ENCODE measurements around the gene ASCL2. TPM values are rescaled to one million over a fixed set of nuclear protein-coding genes. Genes with fewer than 3 reads are reported as not detected.
A peak's percentile ranks its signal among the peaks of the same experiment; 100 is the strongest.

The ASCL2 gene
- total RNA-seq, 3 donors from 2014 or later (not counting 1 experiment from before 2014, with no cell fraction given), result 10.8 to 16.8 (median 16.0) TPM

DNA sequence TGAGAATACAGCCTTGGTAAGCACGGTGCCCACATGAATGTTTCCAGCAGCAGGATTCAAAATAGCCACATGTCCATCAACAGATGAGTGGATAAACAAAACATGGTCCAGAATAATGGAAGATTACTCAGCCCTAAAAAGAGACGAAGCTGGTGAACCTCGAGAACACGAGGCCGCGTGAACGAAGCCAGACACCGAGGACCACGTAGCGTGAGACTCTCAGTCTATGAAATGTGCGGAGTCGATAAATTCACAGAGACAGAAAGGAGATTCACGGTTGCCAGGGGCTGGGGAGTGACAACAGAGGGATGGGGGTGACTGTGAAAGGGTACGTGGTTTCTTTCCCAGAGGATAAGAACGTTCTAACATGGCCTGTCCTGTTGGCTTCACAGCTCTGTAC, 2.9 kb upstream of the ASCL2 start:
- ATAC-seq, result no peak
- Mint-ChIP-seq H3K4me1 (peaks cover 14 to 30% of the 10 kb centered on the region in 2 donors), H3K9me3 (no peaks in the 10 kb centered on the region), H3K36me3 (no peaks in the 10 kb centered on the region), H3K27ac (peak overlapping the region in 1 of 2 donors; percentile 20), H3K27me3 (ENCODE audit: low read depth in 2 of 2) (peaks cover 0 to 5% of the 10 kb centered on the region in 2 donors), H3K4me3 (no peak overlapping the region)
- DNase-seq, result no peak
- Histone ChIP-seq H3K27ac (ENCODE audit: low read length) (no peak overlapping the region), H3K9me3 (ENCODE audit: control insufficient read depth, insufficient read depth, low read length) (no peaks in the 10 kb centered on the region), H3K4me3 (ENCODE audit: low read length) (no peak overlapping the region), H3K27me3 (ENCODE audit: control insufficient read depth, insufficient read depth, low read length) (peaks cover 2% of the 10 kb centered on the region), H3K4me1 (ENCODE audit: control insufficient read depth, insufficient read depth, low read length) (peaks cover 24% of the 10 kb centered on the region), H3K36me3 (ENCODE audit: control insufficient read depth, insufficient read depth, low read length) (no peaks in the 10 kb centered on the region)
- TF ChIP-seq, protein P1, sequence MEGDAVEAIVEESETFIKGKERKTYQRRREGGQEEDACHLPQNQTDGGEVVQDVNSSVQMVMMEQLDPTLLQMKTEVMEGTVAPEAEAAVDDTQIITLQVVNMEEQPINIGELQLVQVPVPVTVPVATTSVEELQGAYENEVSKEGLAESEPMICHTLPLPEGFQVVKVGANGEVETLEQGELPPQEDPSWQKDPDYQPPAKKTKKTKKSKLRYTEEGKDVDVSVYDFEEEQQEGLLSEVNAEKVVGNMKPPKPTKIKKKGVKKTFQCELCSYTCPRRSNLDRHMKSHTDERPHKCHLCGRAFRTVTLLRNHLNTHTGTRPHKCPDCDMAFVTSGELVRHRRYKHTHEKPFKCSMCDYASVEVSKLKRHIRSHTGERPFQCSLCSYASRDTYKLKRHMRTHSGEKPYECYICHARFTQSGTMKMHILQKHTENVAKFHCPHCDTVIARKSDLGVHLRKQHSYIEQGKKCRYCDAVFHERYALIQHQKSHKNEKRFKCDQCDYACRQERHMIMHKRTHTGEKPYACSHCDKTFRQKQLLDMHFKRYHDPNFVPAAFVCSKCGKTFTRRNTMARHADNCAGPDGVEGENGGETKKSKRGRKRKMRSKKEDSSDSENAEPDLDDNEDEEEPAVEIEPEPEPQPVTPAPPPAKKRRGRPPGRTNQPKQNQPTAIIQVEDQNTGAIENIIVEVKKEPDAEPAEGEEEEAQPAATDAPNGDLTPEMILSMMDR (IDR thresholded peaks at IDR 0.05), result no peak
- intact Hi-C loops (cut with micrococcal nuclease), result no loop called here
- 90% methylated on average over 13 of the region's 15 CpGs for WGBS (ENCODE audit: insufficient coverage)

DNA sequence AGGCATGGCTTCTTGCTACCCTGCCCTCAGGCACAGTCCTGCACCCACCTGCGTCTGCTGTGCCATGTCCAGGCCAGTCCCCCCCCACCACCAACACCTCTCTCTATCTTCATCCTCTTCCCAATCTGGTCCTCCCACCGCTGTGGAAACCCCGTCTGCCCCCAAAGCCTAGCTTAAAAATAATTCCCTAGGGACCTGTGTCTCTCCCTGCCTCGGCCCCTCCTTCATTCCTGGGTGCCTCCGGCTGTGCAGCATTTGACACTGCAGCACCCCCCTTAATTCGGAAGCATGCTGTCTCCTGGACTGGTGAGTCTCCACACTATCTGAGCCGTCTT, 2.5 kb upstream of the ASCL2 start:
- peak overlapping the region in 1 of 2 donors; percentile 20 for H3K27ac Mint-ChIP-seq
- 91% methylated on average over 7 of the region's 7 CpGs for WGBS (ENCODE audit: insufficient coverage)
- no peak for ATAC-seq
- no peak for DNase-seq
- H3K27me3 ChIP-seq (ENCODE audit: control insufficient read depth, insufficient read depth, low read length), result peaks cover 2% of the 10 kb centered on the region
- H3K9me3 ChIP-seq (ENCODE audit: control insufficient read depth, insufficient read depth, low read length), result no peaks in the 10 kb centered on the region
- no peaks in the 10 kb centered on the region for H3K9me3 Mint-ChIP-seq
- no peaks in the 10 kb centered on the region for H3K36me3 Mint-ChIP-seq
- no peak overlapping the region for H3K27ac ChIP-seq (ENCODE audit: low read length)
- intact Hi-C loops (cut with micrococcal nuclease), result no loop called here
- no peaks in the 10 kb centered on the region for H3K36me3 ChIP-seq (ENCODE audit: control insufficient read depth, insufficient read depth, low read length)
- TF ChIP-seq, protein P1 (IDR thresholded peaks at IDR 0.05), result no peak
- H3K4me1 ChIP-seq (ENCODE audit: control insufficient read depth, insufficient read depth, low read length), result peaks cover 28% of the 10 kb centered on the region
- peaks cover 16 to 33% of the 10 kb centered on the region in 2 donors for H3K4me1 Mint-ChIP-seq
- no peak overlapping the region for H3K4me3 ChIP-seq (ENCODE audit: low read length)
- peaks cover 0 to 3% of the 10 kb centered on the region in 2 donors for H3K27me3 Mint-ChIP-seq (ENCODE audit: low read depth in 2 of 2)
- no peak overlapping the region for H3K4me3 Mint-ChIP-seq

DNA sequence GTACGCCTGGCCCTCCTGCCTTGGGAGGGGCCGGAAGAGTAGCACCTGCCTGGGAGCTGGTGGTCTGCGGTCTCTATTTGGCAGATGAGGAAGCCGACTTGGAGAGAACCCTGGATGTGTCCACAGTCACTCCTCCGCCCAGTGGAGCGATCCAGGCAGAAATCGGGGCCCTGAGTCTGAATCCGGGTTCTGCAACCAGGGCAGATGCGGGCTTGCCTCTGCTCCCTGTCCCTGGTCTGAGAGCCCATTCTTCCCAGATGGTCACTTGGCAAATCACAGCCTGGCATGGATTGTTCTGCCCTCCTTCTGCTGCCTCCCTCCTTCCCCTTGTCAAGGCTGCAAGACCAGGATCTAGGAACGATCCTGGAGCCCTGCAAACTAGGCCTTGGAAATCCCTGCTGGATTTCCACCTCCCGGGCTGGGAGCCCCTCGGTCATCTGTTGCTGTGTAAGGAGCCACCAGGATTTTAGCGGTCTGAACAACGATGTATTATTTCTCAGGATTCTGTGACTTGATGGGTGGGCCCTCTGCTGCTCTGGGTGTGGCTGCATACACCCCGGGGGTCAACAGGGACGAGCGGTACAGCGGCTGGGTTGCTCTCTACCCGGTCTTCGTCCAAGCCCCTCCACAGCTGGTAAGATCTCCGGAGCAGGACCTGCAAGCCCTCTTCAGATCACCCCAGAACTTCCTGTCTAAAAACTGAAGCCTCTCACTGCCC, 2.0 kb upstream of the ASCL2 start:
- Mint-ChIP-seq H3K4me1 (peaks cover 13 to 33% of the 10 kb centered on the region in 2 donors), H3K27me3 (ENCODE audit: low read depth in 2 of 2) (no peaks in the 10 kb centered on the region), H3K9me3 (no peaks in the 10 kb centered on the region), H3K27ac (peak overlapping the region in 1 of 2 donors; percentile 20), H3K4me3 (peak overlapping the region; percentile 56), H3K36me3 (no peaks in the 10 kb centered on the region)
- intact Hi-C loops (cut with micrococcal nuclease), result no loop called here
- H3K9me3 ChIP-seq (ENCODE audit: control insufficient read depth, insufficient read depth, low read length), result no peaks in the 10 kb centered on the region
- peaks cover 33% of the 10 kb centered on the region for H3K4me1 ChIP-seq (ENCODE audit: control insufficient read depth, insufficient read depth, low read length)
- no peak overlapping the region for H3K4me3 ChIP-seq (ENCODE audit: low read length)
- peak in 1 of 2 donors; percentile 13 for DNase-seq
- no peak for ATAC-seq
- no peaks in the 10 kb centered on the region for H3K36me3 ChIP-seq (ENCODE audit: control insufficient read depth, insufficient read depth, low read length)
- peaks cover 2% of the 10 kb centered on the region for H3K27me3 ChIP-seq (ENCODE audit: control insufficient read depth, insufficient read depth, low read length)
- H3K27ac ChIP-seq (ENCODE audit: low read length), result no peak overlapping the region
- TF ChIP-seq, protein P1 (IDR thresholded peaks at IDR 0.05), result no peak
- 91% methylated on average over 21 of the region's 21 CpGs for WGBS (ENCODE audit: insufficient coverage)

Data from natural killer cell (primary cell).